HG03521 (cell line): Measurements from ENCODE around the gene SIM1.

ENCODE experiments used
- ATAC-seq: cut with Tn5 transposase; IDR thresholded peaks from one replicate; pipeline ENCODE4 v1.9.1; 2021; ENCODE audit warnings: mild to moderate bottlenecking, moderate library complexity; ENCODE audit not compliant: unreplicated experiment

The SIM1 gene

GRCh38 chr6:100470422-100471120, 5.8 kb upstream of the SIM1 start:
- ATAC-seq: no peak

- ATAC-seq: no peak
These were observed 4.6 kb upstream of the SIM1 start for GRCh38 chr6:100469101-100469859.

DNA sequence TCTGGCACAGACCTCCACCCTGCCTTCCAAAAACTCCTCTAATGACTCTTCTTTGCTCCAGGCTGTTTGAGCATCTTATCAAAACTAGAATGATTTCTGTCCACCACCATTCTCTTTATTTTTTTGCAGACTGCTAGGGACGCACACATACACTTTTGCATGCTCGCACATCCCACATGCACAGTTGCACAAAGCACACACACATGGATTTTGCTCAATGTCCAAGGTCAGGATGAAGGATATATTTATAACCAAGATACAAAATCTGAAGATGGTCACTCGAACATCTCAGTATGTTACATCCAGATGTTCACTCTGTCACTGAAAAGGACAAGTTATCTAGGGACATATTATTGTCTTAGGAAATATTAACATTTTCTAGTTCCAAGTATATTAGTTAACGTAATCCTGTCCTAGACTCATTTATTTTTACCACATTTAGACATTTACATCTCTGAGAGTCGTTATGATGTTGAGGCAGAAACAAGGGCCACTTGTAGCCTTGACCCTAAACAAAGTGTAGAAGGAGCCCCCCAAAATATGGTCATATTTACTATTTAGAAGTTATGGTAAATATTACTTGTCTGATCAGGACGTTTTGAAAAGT, 3.4 kb upstream of the SIM1 start:
- no peak for ATAC-seq

GRCh38 chr6:100467129-100468015, 2.7 kb upstream of the SIM1 start:
- ATAC-seq: no peak

DNA sequence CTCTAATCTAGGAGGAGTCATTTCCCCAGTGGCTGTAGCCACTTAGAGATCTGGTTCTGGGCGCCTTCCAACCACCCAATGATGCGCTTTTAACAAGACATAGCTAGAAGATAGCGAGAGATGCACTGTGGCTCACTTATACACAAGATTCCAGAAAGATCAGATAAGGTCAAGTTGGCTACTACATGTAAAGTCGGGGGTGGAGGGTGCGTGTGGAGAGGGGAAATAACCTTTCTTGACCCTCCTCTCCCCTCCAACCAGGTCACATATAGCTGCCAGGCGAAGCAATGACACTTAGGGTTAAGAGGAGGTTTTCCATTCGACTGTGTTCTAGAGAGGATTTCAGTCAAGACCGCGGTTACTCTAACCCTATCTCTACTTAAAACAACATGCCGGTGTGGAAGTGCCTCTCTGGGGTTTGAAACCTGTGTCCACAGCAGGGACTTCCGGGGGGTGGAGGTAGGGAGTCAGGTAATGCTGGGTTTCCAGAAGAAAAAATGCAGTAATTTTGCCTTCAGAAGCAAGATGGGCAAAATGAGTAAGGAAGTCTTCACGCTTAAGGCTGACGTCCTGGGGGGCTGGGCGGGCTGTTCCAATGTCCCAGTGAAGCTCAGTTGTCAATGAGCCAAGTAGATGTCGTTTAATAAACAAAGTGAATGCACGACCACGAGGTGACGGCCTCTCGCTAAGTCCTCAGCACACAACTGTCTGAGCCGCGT, 1.8 kb upstream of the SIM1 start:
- no peak for ATAC-seq

GRCh38 chr6:100465701-100466409, 1.1 kb upstream of the SIM1 start:
- no peak for ATAC-seq

DNA sequence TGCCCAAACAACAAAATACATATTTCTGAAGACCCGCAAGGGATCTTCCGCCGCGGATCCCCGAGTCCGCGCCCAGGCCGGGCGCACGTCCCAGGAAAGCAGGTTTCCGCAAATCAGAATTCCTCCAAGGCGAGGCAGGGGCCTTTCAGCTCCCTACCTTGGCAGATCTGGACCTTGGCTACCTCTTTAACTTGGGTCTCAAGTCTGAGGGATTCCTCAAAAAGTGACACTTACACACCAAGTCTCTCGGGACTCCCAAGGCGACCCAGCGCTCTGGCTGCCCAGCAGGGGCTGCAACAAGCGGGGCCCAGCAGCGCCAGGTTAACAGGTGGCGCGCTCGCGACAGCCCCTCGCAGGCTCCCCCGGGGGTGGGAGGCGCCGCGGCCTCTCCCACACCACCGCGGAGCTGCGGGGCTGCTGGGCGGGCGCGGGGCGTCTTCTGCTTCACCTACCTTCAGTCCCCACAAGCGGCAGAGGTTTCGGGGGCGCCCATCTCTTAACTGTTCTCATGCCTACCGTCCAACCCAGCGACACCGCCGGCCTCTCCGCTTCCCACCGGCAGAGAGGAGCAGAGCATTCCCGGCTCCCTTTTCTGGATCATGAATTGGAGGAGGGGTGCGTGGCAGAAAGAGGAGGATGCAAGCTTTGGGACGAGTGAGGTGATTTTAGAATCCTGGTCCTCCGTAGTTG, 414 bp downstream of the SIM1 start:
- no peak for ATAC-seq

DNA sequence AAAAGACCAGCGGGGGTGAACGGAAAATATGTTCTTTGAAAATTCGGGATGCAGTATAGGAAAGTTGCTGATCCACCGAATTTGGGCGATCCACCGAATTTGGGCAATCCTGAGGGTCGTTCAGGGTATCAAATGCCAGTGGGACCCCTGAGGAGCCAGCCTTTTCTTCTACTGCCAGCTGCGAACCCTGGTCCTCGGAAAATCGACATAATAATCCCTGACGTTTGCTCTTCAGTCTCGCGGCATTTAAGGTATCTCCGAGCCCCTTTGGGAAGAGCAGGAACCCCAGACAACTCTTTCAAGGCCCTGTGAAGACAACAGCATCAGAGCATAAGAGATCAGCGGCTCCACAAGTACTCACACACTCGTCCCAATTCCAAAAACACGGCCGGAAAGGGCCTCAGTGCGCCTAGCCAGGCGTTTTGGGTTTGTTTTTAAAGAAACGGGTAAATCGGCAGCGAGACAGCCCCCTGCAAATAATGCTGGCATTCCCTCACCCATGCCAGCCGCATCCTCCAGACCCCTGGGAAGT, 1.0 kb downstream of the SIM1 start:
- ATAC-seq: no peak

DNA sequence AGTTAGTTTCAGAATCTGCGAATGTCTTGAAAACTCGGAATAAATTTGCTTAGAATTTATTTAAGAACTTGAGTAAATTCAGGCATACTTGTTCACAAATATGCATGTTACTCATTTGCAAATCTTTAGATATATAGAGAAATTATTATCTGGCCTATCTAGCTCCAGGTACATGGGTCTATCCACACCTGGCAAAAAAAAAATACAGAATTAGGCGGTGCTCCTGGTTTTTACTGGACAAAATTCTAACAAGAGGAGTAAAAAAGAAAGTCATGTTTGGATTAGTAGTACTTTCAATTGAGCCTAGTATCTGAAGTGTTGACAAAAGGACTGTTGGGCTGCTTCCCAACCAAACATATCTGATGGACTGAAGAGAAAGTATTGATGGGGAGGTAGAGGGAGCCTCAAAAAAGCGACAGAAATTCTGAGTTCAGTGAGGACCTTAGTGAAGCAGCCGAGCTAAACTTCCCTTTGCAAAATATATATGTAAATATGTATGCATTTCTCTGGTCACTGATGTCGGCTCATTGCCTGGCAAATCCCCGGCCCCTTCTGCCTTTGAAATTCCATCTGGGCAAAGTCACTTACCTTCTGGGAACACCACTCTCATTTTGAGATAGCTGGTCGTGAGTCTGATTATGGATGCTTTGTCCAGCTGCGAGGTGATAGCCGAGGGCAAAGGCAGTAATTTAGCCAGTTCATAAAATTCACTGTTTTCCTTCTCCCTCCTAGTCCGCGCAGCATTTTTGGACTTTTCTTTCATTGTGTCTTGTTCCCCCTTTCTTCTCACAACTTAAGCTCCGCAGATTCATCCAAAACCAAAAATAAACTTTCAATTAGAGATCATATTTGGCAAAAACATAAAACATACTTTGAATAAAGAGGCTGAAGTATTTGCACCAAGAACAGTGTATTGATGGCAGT, 1.8 kb downstream of the SIM1 start:
- no peak for ATAC-seq

GRCh38 chr6:100461917-100462705, 2.6 kb downstream of the SIM1 start:
- no peak for ATAC-seq

GRCh38 chr6:100461278-100461916, 3.3 kb downstream of the SIM1 start:
- no peak for ATAC-seq

GRCh38 chr6:100460650-100461204, 4.0 kb downstream of the SIM1 start:
- ATAC-seq: no peak

DNA sequence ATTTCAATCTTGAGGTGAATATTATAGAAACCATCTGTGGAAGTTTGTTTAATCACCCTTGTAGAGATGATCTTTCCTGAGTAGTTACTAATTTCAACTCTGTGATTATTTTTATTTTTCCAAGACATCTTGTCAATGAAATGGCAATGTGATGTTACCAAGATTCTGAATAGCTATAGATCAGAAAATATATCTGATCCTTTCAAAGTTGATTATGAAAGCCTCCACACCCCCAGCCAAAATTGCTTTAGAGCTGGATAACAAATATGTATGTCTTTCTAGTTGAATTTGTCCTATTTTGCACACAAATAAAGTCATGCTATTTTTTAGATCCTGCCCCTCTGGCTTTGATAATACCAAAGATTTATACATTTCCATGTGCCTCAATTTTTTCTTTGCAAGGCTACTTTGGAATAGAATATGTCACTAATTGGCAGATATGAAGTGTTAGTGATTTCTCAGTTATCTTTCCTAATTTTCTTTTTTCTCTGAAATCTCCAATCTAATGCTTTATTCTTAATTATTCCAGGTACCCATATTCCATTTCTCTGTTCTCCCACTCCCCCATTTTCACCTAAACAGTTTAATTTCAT, 5.0 kb downstream of the SIM1 start:
- ATAC-seq: no peak

GRCh38 chr6:100458841-100459591, 5.7 kb downstream of the SIM1 start:
- no peak for ATAC-seq

DNA sequence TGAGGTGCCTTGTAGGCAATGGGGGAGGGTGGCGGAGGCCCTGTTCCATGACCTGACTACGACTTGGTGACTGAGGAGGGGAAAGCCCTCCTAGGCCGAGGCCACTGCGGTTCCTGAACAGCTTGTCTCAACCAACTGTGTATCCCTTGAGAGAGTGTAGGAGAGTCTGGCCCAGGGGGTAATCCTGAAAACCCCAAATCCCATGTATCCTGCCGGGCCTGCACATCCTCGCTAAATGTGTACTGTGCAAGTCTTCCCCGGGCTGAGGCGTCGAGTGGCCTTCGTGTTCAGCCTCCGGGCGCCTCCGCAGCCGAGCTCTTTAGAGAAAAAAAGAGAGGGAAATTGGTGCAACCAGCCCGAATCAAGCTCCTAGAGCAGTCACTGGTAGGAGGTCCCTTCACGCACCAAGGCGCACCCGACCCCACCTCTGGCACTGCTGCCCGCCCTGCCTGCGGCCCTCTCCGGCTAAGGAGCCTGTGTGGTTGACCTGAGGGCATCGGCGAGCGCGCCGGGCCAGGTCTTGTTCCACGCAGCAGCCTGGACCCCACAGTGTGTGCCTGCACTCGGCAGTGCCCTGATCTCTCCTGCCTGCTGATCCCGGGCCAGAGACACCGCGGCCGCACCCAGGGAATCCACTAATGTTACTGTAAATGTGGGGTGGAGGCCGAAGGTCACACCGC, 7.3 kb downstream of the SIM1 start:
- ATAC-seq: no peak
